Measurements from ENCODE around the gene EIF5. TPM values are rescaled to one million over a fixed set of nuclear protein-coding genes. Genes with fewer than 3 reads are reported as not detected.

EIF5 gene
- total RNA-seq, 1 donor, result 197 TPM

DNA sequence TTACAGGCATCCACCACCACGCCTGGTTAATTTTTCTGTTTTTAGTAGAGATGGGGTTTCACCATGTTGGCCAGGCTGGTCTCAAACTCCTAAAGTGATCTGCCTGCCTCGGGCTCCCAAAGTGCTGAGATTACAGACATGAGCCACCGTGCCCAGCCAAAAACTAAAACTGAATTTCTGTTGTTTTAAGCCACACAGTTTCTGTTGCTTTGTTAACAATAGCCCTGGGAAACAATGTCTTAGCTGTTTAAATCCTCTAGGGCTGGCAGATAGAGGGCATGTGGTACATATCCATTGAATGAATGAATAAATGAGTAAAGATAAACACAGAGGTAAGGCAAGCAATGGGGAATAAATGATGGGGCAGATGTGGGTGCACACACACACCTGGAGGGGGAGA is 8.0 kb upstream of the EIF5 start:
- H3K27ac ChIP-seq (ENCODE audit: low read depth, low read length), result no peak overlapping the region
- H3K9me3 ChIP-seq (ENCODE audit: low read depth, low read length), result no peaks in the 10 kb centered on the region
- no peaks in the 10 kb centered on the region for H3K4me1 ChIP-seq (ENCODE audit: insufficient read depth, low read length)
- TF ChIP-seq, protein P1, sequence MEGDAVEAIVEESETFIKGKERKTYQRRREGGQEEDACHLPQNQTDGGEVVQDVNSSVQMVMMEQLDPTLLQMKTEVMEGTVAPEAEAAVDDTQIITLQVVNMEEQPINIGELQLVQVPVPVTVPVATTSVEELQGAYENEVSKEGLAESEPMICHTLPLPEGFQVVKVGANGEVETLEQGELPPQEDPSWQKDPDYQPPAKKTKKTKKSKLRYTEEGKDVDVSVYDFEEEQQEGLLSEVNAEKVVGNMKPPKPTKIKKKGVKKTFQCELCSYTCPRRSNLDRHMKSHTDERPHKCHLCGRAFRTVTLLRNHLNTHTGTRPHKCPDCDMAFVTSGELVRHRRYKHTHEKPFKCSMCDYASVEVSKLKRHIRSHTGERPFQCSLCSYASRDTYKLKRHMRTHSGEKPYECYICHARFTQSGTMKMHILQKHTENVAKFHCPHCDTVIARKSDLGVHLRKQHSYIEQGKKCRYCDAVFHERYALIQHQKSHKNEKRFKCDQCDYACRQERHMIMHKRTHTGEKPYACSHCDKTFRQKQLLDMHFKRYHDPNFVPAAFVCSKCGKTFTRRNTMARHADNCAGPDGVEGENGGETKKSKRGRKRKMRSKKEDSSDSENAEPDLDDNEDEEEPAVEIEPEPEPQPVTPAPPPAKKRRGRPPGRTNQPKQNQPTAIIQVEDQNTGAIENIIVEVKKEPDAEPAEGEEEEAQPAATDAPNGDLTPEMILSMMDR (IDR thresholded peaks at IDR 0.05; ENCODE audit: extremely low read depth, low read depth, low read length), result no peak
- H3K27me3 ChIP-seq (ENCODE audit: insufficient read depth, low read length), result peaks cover 20% of the 10 kb centered on the region
- no peaks in the 10 kb centered on the region for H3K36me3 ChIP-seq (ENCODE audit: insufficient read depth, low read length)
- no peak for DNase-seq (ENCODE audit: insufficient read length, low spot score, missing footprints)
- no peak overlapping the region for H3K4me3 ChIP-seq (ENCODE audit: insufficient read depth, low read length)
- H2AFZ ChIP-seq (ENCODE audit: low read length), result no peak overlapping the region
- H3K79me2 ChIP-seq (ENCODE audit: insufficient read depth, low read length), result no peaks in the 10 kb centered on the region
- H4K20me1 ChIP-seq (ENCODE audit: insufficient read depth, low read length), result no peaks in the 10 kb centered on the region
- no peak overlapping the region for H3K4me2 ChIP-seq (ENCODE audit: insufficient read depth, low read length)

DNA sequence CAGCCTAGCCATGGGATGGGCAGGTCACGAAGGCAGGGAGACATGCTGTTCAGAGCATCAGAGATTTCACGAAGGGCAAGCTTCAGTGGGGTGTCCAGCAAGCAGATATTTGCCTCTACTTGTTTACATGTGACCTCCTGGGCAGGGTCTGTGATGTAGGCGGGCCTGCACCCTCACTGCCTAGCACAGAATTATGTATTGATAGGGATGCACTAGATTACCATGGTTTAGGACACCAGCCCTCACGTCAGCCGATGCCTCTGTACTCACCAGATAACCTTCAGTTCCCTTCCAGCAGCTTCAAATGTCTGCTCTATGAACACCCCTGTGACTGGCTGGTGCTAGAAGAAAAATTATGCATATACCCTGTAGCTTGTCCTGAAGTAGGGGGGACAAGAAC is 5.1 kb upstream of the EIF5 start:
- Histone ChIP-seq H3K79me2 (ENCODE audit: insufficient read depth, low read length) (peaks cover 11% of the 10 kb centered on the region), H2AFZ (ENCODE audit: low read length) (no peak overlapping the region), H3K4me3 (ENCODE audit: insufficient read depth, low read length) (no peak overlapping the region), H3K36me3 (ENCODE audit: insufficient read depth, low read length) (no peaks in the 10 kb centered on the region), H3K4me2 (ENCODE audit: insufficient read depth, low read length) (no peak overlapping the region), H3K27ac (ENCODE audit: low read depth, low read length) (no peak overlapping the region), H3K27me3 (ENCODE audit: insufficient read depth, low read length) (peaks cover 8% of the 10 kb centered on the region), H3K4me1 (ENCODE audit: insufficient read depth, low read length) (peaks cover 7% of the 10 kb centered on the region), H3K9me3 (ENCODE audit: low read depth, low read length) (no peaks in the 10 kb centered on the region), H4K20me1 (ENCODE audit: insufficient read depth, low read length) (no peaks in the 10 kb centered on the region)
- DNase-seq (ENCODE audit: insufficient read length, low spot score, missing footprints), result no peak
- TF ChIP-seq, protein P1 (IDR thresholded peaks at IDR 0.05; ENCODE audit: extremely low read depth, low read depth, low read length), result no peak

DNA sequence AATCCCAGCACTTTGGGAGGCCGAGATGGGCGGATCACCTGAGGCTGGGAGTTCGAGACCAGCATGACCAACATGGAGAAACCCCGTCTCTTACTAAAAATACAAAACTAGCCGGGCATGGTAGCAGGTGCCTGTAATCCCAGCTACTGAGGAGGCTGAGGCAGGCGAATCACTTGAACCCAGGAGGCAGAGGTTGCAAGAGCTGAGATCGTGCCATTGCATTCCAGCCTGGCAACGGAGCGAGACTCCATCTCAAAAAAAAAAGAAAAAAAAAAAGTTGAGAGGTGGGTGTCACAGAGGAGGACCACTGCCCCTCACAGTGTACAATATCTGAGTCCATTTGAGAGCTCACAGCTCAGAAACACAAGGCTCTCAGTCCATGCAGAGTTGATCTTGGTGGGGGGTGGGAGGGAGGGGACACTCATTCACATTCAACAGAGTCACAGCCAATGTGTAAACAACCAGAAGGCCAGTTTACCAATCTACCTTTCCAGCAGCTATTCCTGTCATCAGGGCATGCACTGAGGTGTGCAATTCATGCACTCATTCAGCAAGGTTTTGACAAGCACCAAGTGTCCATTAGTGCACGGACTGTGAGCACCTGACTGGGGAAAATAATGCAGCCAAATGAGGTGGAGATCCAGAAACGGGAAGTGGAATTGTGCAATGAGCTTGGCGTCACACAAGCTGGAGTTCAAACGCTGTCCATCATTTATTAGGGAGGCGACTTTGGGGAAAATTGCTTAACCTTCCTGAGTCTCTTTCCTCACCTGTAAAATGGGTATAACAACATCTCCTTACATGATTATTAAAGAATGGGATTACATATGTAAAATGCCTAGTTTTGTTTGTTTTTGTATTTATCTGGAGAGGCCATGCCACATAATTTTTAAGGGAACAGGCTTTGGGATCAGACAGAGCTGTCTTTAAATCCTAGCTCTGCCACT is 4.4 kb upstream of the EIF5 start:
- H3K79me2 ChIP-seq (ENCODE audit: insufficient read depth, low read length), result peaks cover 15% of the 10 kb centered on the region
- no peak overlapping the region for H3K4me3 ChIP-seq (ENCODE audit: insufficient read depth, low read length)
- DNase-seq (ENCODE audit: insufficient read length, low spot score, missing footprints), result no peak
- no peaks in the 10 kb centered on the region for H4K20me1 ChIP-seq (ENCODE audit: insufficient read depth, low read length)
- H3K27me3 ChIP-seq (ENCODE audit: insufficient read depth, low read length), result peaks cover 3% of the 10 kb centered on the region
- no peaks in the 10 kb centered on the region for H3K9me3 ChIP-seq (ENCODE audit: low read depth, low read length)
- H3K4me1 ChIP-seq (ENCODE audit: insufficient read depth, low read length), result peaks cover 7% of the 10 kb centered on the region
- H3K36me3 ChIP-seq (ENCODE audit: insufficient read depth, low read length), result no peaks in the 10 kb centered on the region
- TF ChIP-seq, protein P1 (IDR thresholded peaks at IDR 0.05; ENCODE audit: extremely low read depth, low read depth, low read length), result no peak
- no peak overlapping the region for H3K4me2 ChIP-seq (ENCODE audit: insufficient read depth, low read length)
- H3K27ac ChIP-seq (ENCODE audit: low read depth, low read length), result no peak overlapping the region
- no peak overlapping the region for H2AFZ ChIP-seq (ENCODE audit: low read length)

DNA sequence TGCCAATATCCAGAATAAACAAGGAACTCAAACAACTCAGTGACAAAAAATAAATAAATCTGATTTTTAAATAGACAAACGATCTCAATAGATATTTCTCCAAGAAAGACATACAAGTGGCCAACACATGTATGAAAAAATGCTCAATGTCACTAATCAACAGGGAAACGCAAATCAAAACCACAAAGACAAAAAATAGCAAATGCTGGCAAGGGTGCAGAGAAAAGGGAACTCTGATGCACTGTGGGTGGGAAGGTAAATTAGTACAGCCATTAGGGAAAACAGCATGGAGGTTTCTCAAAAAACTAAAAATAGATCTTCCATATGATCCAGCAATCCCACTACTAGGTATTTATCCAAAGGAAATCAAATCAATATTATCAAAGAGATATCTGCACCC is 3.5 kb upstream of the EIF5 start:
- peaks cover 3% of the 10 kb centered on the region for H3K36me3 ChIP-seq (ENCODE audit: insufficient read depth, low read length)
- peaks cover 24% of the 10 kb centered on the region for H3K79me2 ChIP-seq (ENCODE audit: insufficient read depth, low read length)
- H3K4me2 ChIP-seq (ENCODE audit: insufficient read depth, low read length), result no peak overlapping the region
- H3K27ac ChIP-seq (ENCODE audit: low read depth, low read length), result no peak overlapping the region
- H3K27me3 ChIP-seq (ENCODE audit: insufficient read depth, low read length), result no peaks in the 10 kb centered on the region
- TF ChIP-seq, protein P1 (IDR thresholded peaks at IDR 0.05; ENCODE audit: extremely low read depth, low read depth, low read length), result no peak
- no peak overlapping the region for H2AFZ ChIP-seq (ENCODE audit: low read length)
- no peaks in the 10 kb centered on the region for H3K9me3 ChIP-seq (ENCODE audit: low read depth, low read length)
- DNase-seq (ENCODE audit: insufficient read length, low spot score, missing footprints), result no peak
- peaks cover 10% of the 10 kb centered on the region for H3K4me1 ChIP-seq (ENCODE audit: insufficient read depth, low read length)
- H3K4me3 ChIP-seq (ENCODE audit: insufficient read depth, low read length), result no peak overlapping the region
- peaks cover 8% of the 10 kb centered on the region for H4K20me1 ChIP-seq (ENCODE audit: insufficient read depth, low read length)

Data from osteoblast (primary cell).